NB4 (cell line): ENCODE measurements around the gene CYP26C1.

Source experiments
- MYC ChIP-seq: IDR thresholded peaks from 2 replicates; pipeline ENCODE4 v1.6.1; 2011; ENCODE audit warnings: low read depth, low read length
- POLR2A ChIP-seq: IDR thresholded peaks from 2 replicates; pipeline ENCODE4 v1.6.1; 2011; ENCODE audit warnings: mild to moderate bottlenecking; ENCODE audit not compliant: insufficient read length; ENCODE audit errors: extremely low read depth
- TF ChIP-seq, protein P1 (sequence below): IDR thresholded peaks from one replicate; pipeline ENCODE4 v1.5.1; 2012; ENCODE audit warnings: low read depth, low read length

DNA sequence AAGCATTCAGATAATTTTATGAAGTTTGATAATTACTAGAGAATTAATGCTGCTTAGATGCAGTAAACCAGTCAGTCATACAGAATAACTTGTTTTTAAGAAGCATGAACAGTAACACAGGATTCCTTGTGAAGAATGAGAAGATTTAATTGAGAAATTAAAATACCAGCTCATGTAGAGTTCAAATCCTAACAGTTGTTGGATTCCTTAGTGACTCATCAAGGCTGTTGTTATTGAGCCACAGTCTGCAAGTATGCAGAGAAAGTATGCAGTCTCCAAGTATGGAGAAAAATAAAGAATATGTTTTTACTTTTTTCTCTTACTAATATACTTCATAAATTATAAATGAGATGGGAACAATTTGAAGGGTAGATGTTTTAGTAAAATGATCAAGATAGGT, 30.2 kb upstream of the CYP26C1 start:
- TF ChIP-seq, protein P1, sequence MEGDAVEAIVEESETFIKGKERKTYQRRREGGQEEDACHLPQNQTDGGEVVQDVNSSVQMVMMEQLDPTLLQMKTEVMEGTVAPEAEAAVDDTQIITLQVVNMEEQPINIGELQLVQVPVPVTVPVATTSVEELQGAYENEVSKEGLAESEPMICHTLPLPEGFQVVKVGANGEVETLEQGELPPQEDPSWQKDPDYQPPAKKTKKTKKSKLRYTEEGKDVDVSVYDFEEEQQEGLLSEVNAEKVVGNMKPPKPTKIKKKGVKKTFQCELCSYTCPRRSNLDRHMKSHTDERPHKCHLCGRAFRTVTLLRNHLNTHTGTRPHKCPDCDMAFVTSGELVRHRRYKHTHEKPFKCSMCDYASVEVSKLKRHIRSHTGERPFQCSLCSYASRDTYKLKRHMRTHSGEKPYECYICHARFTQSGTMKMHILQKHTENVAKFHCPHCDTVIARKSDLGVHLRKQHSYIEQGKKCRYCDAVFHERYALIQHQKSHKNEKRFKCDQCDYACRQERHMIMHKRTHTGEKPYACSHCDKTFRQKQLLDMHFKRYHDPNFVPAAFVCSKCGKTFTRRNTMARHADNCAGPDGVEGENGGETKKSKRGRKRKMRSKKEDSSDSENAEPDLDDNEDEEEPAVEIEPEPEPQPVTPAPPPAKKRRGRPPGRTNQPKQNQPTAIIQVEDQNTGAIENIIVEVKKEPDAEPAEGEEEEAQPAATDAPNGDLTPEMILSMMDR = no peak
- TF ChIP-seq MYC (no peak), POLR2A (no peak)
